B cell (primary cell): ENCODE data around the gene EFNA1.
A peak's percentile ranks its signal among the peaks of the same experiment; 100 is the strongest.

Experiments used
- CTCF ChIP-seq: fragments of 200-600 bp; IDR thresholded peaks from one replicate; pipeline ENCODE4 v1.8.0; 2022; ENCODE audit warnings: antibody characterized with exemption, mild to moderate bottlenecking
- EZH2 ChIP-seq: IDR thresholded peaks from 2 replicates; pipeline ENCODE4 v1.6.1; 2012; ENCODE audit warnings: borderline replicate concordance, low read depth, mild to moderate bottlenecking, moderate library complexity, low read length; ENCODE audit not compliant: insufficient read depth, poor library complexity, severe bottlenecking

- TF ChIP-seq CTCF = peak; percentile 95
- no peak for TF ChIP-seq EZH2
Observed at GRCh38 chr1:155176544-155177071, 48.9 kb downstream of the EFNA1 start.
